C4-2B (cell line): ENCODE measurements around the gene ARHGAP33.

Source experiments
- CTCF ChIP-seq: fragments of 450-650 bp; conservative IDR thresholded peaks from 2 replicates; pipeline ENCODE4 v1.5.1; 2017; ENCODE audit warnings: mild to moderate bottlenecking
- ZFX ChIP-seq: fragments of 450-650 bp; IDR thresholded peaks from 2 replicates; pipeline ENCODE4 v1.6.1; 2017

GRCh38 chr19:35801828-35802227, 26.5 kb downstream of the ARHGAP33 start:
- TF ChIP-seq CTCF, result no peak
- TF ChIP-seq ZFX, result no peak
